ENCODE measurements around the gene PSMD6.

GRCh38 chr3:64048631-64049061, 25.4 kb upstream of the PSMD6 start:
- TF ChIP-seq CTCF (IDR thresholded peaks at IDR 0.05) (no peak), POLR2AphosphoS5 (IDR thresholded peaks at IDR 0.05) (no peak), EP300 (IDR thresholded peaks at IDR 0.05) (no peak)
